NCI-H187 treated with DMSO at 0.1 percent for 48 hours (cell line): Measurements from ENCODE around the gene HDAC8.
"Not testable (repeated sequence)": the region's sequence is repeated elsewhere in the genome, so short reads cannot be mapped to it uniquely, and the experiment has no call there.

ENCODE experiments used
- DNase-seq: peaks from one replicate; lab custom pipeline; 2025; lab: John Stamatoyannopoulos, UW

The HDAC8 gene

GRCh38 chrX:72532366-72532765 lies 40.3 kb downstream of the HDAC8 start:
- DNase-seq, result no peak

- no peak for DNase-seq
These were observed 45.8 kb downstream of the HDAC8 start for GRCh38 chrX:72526534-72527508.

DNA sequence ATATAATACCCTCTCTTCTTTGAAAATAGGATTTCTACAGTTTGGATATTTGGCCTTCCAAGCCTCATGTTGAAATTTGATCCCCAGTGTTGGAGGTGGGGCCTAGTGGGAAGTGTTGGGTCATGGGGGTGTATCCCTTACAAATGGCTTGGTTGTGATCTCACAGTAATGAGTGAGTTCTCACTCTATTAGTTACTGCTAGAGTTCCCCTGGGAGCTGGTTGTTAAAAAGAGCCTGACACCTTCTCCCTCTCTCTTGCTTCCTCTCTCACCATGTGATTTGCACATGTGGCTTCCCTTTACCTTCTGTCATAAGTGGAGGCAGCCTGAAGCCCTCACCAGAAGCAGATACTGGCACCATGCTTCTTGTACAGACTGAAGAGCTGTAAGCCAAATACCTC lies 73.9 kb downstream of the HDAC8 start:
- no peak for DNase-seq

DNA sequence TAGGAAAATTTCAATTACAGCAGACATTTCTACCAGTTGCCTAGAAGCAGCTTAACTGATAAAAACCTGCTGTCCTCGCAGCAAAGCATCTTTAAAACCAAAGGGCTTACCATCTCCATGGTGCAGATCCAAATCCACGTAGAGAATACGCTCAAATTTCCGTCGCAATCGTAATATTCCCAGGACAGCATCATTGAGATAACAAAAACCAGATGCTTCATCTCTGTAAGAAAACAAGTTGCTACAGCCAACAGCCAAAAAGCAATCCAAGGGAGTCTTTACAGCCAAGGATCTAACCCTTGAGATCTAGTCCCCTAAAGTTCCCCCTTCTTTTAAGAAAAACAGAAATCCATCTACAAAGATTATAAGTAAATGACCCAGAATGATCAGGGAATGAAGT lies 77.6 kb downstream of the HDAC8 start:
- DNase-seq, result no peak

DNA sequence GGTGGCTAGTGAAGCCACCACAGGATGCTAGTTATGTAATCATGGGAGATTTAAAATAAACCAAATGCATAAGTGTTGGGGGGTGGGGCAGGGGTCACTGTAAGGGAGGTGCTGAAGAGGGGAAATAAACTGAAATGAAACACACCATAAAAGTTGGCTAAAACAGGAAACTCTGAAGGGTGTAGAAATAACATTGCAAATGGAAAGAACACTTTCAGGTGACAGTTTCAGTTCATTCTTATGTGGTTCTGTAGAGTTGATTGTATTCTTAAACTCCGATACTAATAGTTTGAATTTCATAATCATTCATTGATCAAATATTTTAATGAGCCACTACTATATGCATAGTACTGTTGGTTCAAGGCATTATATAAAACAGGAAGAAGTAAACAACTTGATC lies 80.1 kb downstream of the HDAC8 start:
- DNase-seq, result no peak

- DNase-seq, result not testable (repeated sequence)
These were observed 82.4 kb downstream of the HDAC8 start for GRCh38 chrX:72490221-72490620.

DNA sequence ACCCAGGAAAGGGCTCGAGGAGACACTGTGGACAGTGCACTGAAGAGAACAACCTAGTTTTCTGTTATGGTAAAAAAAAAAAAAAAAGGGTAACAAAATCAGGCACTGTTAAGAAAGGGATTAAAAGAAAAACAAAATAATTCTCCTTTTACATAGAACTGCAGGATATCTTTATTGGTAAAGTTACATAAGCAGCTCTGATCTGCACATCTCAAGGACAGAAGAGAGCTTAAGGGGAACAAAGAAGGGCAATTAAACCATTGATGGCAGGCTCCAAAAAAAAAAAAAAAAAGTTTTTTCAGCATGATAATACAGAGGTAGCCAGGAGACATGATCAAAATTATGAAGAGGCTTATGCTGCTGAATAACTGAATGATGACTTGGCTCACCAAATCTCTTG lies 85.0 kb downstream of the HDAC8 start:
- DNase-seq, result no peak

GRCh38 chrX:72479324-72480274 lies 93.0 kb downstream of the HDAC8 start:
- no peak for DNase-seq

DNA sequence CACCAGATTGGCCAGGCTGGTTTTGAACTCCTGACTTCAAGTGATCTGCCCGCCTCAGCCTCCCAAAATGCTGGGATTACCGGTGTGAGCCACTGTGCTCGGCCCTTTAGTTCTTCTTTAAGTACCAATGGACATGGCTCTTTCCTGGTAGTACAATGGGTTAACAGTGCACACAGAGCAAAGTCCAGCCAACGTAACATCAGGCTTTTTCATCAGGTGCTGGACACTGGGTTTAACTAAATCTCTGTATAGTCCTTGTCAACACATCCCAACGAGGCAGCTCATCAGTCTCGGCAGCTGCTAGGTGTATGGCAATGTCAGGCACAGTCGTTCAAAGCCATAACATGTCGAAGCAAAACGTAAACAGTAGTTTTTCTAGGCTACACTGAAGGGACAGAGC lies 93.8 kb downstream of the HDAC8 start:
- DNase-seq, result no peak

DNA sequence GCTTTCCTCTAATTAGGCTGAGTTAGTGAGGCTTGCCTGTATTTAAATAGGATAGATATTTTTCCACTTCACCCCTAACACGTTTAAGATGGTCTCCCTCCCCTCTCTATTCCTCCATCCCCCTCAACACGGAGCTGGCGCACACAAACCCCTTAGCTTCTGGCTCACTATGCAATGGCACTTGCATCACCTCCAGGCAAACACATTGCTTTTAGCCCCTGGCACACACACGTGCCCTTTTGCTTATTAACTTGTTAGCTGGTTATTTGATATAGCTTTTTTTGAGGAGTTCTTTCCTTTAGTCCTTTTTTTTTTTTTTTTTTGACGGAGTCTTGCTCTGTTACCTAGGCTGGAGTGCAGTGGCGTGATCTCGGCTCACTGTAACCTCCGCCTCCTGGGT lies 94.3 kb downstream of the HDAC8 start:
- no peak for DNase-seq

DNA sequence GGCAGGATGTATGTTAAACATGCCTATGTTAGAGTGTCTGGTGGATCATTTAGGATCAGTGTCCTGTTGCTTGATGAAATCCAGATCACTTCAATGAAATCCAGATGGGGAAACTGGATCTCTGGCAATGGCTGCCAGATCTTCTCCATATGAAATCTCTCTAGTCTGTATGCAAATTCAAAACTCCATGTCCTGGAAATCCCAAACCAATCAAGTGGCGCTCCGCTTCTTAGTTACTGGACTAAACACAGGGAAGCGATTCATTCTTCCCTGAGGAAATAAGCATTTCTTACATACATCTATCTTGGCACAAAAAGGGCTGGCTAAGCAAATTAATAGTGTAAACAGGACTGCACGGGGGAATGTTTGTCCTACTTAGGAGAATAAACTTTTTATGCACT lies 94.9 kb downstream of the HDAC8 start:
- no peak for DNase-seq

GRCh38 chrX:72477376-72477775 lies 95.3 kb downstream of the HDAC8 start:
- DNase-seq, result no peak

DNA sequence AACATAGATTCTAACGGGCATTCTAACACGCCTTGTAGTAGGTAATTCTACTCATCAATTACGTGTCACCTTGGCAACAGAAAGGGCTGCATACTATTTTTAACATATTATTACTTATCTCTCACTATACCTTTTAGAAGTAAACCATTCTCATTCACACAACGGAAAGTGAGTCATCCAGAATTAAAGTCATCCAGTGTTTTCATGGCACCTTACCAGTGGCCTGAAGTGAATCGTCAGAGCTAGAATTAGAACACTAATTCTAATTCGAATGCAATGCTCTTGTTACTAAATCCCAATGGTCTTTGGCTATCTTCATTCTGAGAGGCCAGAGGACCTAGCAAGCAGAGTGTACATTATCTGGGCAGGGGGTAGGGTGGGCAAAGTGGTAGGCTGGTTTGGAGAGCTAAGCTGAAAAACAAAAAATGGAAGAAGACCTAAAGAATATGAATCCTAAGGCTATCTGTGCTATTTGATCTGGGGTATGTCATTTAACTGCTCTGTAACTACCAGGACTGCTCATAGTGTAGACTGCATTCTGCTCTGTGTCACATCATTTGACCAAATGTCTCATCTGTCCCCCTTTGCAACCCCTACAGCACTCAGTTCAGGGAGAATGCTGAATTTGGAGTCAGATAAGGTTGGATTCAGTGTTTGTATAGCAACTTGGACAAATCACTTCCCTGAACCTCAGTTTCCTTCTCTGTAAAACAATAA lies 96.5 kb downstream of the HDAC8 start:
- no peak for DNase-seq

DNA sequence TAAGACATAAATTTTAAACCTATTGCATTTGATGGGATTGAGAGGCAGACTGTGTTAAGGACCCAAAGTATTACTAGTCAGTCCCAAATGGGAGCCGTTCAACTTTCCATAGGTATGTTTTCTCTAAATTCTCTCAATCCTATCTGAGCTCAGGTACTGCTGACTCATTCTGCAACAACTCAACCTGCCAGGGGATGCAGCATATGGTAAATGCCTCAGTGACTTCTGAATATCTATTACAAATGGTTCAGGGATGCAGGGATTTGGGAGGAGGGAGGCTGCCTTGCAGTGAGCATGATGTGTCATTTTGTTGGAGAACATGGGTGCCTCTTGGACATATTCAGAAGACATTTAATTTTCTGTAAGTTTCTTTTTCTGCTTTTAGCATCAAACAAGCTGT lies 97.3 kb downstream of the HDAC8 start:
- no peak for DNase-seq

- DNase-seq, result no peak
These were observed 102.0 kb downstream of the HDAC8 start for GRCh38 chrX:72470532-72471223.

DNA sequence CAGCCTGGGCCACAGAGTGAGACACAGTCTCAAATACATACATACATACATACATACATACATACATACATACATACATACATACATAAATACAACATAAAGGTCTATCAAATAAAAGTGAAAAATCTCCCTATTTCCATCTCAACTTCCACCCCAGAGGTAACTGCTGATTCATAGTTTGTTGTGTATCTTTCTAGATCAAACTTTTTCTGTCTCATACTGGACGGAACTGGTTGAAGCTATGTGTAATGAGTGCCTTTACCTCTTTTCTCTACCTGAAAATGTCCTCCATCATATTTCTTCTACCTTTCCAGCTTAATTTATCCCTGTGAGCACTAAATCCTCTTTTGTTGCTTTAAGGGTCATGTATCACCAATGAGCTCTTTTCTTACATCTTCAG lies 102.5 kb downstream of the HDAC8 start:
- no peak for DNase-seq

GRCh38 chrX:72468607-72469006 lies 104.0 kb downstream of the HDAC8 start:
- DNase-seq, result no peak

DNA sequence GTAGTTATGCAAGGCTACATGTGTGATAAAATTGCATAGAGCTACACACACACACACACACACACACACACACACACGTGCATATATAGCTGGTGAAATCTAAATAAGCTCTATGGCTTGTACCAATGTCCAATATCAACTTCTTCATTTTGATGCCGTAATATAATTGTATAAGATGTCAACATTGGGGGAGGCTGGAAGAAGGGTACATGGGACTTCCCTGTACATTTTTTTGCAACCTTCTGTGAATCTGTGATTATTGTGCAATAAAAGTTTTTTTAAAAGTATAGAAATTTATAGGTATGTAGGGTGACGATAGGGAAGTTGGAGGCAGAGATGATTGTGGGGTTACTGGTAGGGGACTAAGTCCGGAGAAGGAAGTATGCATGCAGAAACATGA lies 105.5 kb downstream of the HDAC8 start:
- no peak for DNase-seq

DNA sequence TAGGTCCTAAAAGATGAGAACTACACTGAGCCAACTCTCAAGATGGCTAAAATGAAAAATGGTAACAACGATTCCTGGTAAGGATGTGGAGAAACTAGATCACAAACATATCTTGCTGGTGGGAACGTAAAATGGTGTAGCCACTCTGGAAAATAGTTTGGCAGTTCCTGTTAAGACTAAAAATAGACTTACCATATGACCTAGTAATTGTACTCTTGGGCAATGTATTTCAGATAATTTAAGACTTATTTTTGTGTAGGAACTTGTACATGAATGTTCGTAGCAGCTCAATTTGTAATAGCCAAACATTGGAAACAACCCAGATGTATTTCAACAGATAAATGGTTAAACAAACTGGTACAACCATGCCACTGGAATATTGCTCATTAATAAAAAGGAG lies 106.2 kb downstream of the HDAC8 start:
- DNase-seq, result no peak

DNA sequence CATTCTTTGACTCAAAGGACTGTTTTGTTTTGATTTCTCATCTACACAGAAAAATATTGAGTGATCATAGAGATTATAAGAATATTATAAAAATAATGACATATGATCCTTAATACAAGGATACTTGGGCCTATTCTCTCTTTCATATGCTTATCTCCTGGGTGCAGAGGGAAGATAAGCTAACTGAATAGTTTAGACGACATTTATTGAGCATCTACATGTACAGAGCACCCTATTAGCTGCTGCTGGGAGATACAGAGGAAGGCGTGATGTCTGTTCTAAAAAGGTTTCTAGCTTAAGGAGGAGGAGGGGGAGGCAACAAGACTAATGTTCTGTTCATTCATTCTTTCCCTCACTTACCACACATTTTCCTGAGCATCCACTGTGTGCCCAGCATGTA lies 106.8 kb downstream of the HDAC8 start:
- no peak for DNase-seq

- no peak for DNase-seq
These were observed 110.9 kb downstream of the HDAC8 start for GRCh38 chrX:72461766-72462165.

GRCh38 chrX:72461288-72461687 lies 111.4 kb downstream of the HDAC8 start:
- no peak for DNase-seq
